HG02642 (cell line): ENCODE measurements around the gene ANKRD10.
"Not testable (repeated sequence)": the region's sequence is repeated elsewhere in the genome, so short reads cannot be mapped to it uniquely, and the experiment has no call there.

Source experiments
- ATAC-seq: cut with Tn5 transposase; IDR thresholded peaks from one replicate; pipeline ENCODE4 v1.9.1; 2021; ENCODE audit warnings: mild to moderate bottlenecking; ENCODE audit not compliant: unreplicated experiment, poor library complexity

Gene ANKRD10

DNA sequence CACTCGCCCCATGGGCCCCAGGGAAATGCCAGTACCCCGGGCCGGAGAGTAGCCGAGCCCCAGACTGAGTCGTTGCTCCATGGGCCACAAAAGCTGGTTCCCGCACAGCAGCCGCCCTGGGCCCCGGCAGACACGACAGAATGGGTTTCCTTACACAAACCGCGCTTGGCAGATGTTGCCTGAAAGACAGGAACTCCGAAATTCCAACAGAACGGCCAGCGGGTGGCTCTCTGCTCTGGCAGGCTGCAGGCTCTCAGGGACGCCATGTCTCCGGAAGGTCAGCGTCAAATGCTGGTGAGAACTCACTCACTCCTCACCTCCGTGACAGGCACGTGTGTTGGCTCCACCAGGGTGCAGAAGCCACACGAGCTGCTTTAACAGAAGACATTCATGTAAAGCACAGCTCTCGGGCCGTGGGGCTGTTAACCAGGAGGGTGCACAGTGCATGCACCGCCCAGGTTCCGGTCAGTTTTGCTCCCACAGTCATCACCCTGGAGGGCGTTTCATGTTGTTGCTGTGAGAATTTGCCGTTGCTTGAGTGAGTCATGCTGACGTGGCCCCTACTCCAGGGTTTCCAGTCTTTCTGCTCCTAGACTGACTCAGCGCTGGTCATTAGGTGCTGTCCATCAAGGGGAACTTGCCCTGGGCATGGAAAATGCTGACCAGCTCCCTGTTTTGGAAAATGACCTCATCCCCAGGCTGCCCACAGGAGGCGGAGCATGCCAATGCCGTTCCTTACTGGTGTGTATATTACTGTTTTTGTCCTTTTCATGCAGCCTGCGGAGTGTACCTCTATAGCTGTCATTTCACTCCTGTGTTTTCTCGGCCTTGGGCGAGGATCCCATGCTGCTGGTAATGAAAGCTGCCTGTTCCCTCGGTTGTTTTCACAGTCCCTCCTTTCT, 44.8 kb downstream of the ANKRD10 start:
- ATAC-seq: no peak

- ATAC-seq: no peak
Observed at GRCh38 chr13:110869231-110869804, 45.6 kb downstream of the ANKRD10 start.

- no peak for ATAC-seq
Observed at GRCh38 chr13:110868720-110869119, 46.1 kb downstream of the ANKRD10 start.

DNA sequence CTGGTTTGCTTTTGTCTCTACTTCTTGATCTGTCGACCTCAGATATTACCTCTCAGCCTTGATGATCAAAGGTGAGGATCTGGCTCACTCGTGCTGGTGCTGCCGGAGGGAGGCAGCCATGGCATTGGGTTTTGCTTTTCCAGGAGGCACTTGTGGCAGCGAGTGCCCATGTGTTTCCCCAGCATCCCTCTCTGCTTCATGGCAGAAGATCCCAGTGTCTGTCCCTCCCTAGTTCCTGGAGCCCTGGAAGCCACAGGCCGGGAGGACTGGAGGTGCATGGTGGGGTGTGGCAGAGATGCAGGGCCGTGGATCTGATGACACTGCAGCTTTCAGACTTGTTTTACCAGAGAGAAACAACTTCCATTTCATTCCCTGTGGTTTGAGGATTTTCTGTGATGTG, 47.5 kb downstream of the ANKRD10 start:
- no peak for ATAC-seq

DNA sequence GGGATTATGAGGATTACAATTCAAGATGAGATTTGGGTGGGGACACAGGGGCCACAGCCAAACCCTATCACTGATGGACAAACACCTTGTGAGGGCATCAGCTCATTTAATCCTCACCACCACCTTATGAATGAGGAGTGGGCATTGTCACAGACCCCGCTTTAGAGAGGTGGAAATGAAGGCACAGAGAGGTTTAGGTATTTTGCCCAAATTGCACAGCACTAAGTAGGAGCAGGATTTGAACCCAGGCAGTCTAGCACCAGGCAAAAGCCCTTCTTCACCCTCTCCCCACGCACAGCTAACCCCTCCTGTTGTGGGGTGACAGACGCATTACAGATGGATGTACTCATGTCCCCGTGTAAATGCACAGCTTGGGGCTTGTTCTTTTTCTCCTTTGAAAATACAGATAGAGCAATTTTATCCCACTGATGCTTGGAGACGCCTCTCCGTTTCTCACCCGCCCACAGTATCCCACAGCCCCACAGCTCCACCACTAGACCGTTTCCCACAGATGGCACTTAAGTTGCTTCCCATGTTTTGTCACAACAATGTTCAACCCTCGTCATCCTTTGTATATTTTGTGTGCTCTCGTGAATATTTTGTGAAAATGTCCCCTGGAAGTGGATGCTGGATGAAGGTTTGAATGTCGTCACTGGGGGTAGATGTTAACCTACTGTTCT, 48.2 kb downstream of the ANKRD10 start:
- no peak for ATAC-seq

DNA sequence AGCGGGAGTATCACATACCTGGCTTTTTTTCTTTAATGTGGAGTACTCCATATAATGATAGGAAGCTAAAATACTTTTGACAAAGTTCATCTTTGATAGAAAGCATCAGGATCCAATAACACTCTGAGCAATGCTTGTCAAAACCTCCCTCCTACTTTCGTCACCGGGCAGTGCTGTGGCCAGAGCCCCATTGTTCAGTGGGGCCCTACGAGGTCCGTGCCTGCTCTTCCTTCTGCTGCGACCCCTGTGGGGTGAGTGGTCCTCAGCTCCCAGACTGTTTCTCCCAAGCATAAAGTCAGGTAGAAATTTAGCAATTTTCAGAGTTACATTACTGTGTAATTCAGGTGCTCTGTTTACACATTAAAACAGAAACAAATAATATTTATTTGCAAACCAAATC, 51.2 kb downstream of the ANKRD10 start:
- ATAC-seq: no peak

GRCh38 chr13:110860983-110861382, 53.9 kb downstream of the ANKRD10 start:
- no peak for ATAC-seq

DNA sequence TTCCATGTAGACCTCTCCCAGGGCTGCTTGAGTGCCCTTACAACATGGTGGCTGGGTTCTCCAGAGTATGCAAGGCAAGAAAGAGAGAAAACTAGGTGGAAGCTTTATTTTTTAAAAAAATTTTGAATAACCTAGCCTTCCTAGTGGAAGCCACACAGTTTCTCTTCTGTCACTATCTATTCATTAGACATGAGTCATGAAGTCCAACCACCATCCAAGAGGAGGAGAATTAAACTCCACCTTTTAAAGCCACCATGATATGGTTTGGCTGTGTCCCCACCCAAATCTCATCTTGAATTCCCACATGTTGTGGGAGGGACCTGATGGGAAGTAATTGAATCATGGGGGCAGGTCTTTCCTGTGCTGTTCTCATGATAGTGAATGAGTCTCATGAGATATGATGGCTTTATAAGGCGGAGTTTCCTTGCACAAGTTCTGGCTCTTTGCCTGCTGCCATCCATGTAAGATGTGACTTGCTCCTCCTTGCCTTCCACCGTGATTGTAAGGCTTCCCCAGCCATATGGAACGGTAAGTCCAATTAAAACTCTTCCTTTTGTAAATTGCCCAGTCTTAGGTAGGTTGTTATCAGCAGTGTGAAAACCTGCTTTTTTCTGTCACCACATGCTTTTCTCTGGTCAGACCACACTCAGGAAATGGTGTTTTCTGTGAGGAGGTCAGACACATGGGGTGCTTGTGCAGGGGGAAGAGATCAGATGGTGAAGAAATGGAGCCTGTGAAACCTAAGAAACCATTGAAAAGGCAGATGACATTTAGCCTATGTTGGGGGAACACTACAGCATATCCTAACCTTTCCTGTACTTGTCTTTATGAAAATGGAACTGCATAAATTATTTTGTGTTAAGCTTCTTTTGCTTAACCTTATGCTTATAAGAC, 57.7 kb downstream of the ANKRD10 start:
- no peak for ATAC-seq

- no peak for ATAC-seq
Observed at GRCh38 chr13:110855363-110855762, 59.5 kb downstream of the ANKRD10 start.

- no peak for ATAC-seq
Observed at GRCh38 chr13:110854866-110855265, 60.0 kb downstream of the ANKRD10 start.

DNA sequence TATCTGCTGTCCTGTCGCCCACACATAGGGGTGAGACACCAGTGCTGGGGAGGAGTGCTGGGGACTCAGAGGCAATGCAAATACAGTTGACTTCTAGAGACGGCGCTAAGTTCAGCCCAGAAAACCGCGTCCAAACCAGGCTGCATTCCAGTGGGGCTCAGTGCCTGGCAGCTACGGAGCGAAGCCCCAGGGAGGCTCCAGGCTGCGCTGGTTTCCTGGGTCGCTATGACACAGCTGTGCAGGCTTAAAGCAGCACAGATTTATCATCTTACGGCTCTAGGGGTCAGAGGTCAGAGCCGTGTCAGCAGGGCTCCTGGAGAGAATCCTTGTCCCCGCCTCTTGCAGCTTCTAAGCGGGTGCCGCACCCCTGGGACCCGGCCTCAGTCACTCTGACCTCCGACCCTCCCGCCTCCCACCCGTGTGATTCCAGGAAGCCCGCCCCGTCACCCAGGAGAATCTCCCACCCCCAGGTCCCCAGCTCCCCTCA, 61.6 kb downstream of the ANKRD10 start:
- no peak for ATAC-seq

DNA sequence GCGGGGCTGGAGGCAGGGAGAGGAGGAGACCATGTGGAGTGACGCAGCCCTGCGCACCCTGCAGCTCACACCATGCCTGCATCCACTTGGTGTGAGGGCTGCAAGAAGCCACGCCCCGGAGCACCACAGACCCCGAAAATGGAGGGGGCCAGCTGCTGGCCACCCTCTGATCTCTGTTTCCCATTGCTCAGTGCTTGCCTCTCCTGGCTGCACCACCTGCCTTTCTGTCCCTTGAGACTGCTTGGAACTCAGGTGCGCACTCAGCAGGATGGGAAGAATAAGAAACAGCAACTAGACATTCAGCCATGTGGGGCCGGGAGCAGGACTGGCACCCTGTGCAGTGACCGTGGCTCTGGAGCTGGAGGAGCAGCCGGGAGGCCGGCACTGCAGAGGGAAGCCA, 64.0 kb downstream of the ANKRD10 start:
- ATAC-seq: no peak

GRCh38 chr13:110850006-110850405, 64.9 kb downstream of the ANKRD10 start:
- ATAC-seq: no peak

- ATAC-seq: no peak
Observed at GRCh38 chr13:110845520-110845919, 69.3 kb downstream of the ANKRD10 start.

DNA sequence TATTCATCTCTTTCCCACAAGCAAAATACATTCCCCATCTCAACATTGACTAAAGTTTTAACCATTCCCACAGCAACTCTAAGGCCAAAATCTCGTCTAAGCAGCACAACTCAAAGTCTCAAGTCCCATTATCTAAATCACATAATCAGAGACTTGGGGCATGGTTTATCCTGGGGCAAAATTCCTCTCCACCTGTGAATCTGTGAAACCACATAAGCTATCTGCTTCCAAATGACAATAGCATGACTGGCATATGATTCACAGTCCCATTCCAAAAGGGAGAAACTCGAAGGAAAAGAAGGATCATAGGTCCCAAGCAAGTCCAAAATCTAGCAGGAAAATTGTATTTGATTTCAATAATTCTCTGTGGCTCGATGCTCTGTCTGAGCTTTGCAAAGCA, 73.0 kb downstream of the ANKRD10 start:
- ATAC-seq: no peak

GRCh38 chr13:110841406-110841805, 73.5 kb downstream of the ANKRD10 start:
- ATAC-seq: no peak

GRCh38 chr13:110838867-110839538, 75.9 kb downstream of the ANKRD10 start:
- ATAC-seq: no peak

GRCh38 chr13:110838116-110838515, 76.8 kb downstream of the ANKRD10 start:
- no peak for ATAC-seq

- ATAC-seq: not testable (repeated sequence)
Observed at GRCh38 chr13:110837397-110838061, 77.3 kb downstream of the ANKRD10 start.
